HUDEP-2 (cell line): ENCODE measurements around the gene PACRG.

ENCODE experiments used
- DNase-seq, 76 experiments: peaks; one replicate each; lab custom pipeline; 2025; ENCODE audit not compliant: unreplicated experiment in 76 of 76; lab: John Stamatoyannopoulos, UW

Gene PACRG

DNA sequence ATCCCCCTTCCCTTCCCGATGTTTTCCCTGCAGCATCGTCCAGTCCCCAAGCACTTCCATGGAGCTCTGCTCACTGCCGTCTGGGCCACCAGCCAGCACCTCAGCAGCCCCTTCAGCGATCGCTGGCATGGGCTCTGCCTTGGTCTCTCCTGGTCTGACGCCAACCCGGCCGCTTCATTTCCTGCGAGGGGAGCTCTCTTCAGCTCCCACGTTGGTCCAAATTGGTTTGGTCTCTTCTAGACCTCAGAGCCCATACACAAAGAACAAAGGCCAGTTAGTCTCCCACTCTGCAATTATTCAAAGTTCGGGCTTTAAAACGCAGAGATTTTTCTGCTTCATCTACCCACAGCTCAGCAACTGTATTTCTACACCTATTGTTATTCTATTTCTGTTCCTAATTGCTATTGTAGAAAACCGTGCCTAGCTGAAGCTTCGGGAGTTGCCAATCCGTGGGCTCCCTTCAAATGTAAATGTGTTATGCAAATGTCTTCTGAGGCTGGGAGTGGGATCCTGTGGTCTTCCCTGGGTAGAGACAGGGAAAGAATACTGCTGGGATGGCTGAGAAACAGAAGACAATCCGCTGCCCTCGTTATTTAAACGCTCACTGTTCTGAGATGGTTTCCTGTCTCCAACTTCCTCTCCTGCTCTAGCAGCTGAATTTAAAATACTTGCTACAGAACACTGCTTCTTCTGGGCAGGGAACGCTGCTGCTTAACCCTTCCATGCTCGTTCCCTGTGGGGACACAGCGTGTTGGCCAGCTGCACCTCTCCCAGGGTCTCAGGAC is 532.5 kb downstream of the PACRG start:
- DNase-seq = no peak

- no peak for DNase-seq
Measured at GRCh38 chr6:163260911-163261310, 533.1 kb downstream of the PACRG start.

- DNase-seq = no peak
Measured at GRCh38 chr6:163261361-163261760, 533.6 kb downstream of the PACRG start.

DNA sequence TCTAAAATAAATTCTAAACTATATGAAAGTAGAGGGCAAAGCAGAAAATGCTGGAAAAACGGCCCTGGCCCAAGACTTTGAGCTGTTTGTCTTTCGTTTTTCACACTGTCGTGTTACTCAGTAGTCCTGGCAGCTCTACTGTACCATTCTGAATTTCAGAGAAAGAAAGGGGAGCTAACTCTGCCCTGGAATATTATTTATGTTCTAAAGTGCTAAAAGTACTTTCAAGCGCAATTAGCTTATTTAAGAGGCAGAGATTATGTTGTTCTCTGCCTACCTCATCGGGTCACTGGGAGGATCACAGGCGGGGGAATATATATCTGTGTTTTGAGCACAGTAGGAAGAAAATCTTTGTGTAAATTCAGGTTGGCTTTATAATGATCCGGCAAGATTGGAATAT is 534.3 kb downstream of the PACRG start:
- no peak for DNase-seq

GRCh38 chr6:163263196-163263595 is 535.4 kb downstream of the PACRG start:
- DNase-seq = no peak

GRCh38 chr6:163263998-163264661 is 536.4 kb downstream of the PACRG start:
- no peak for DNase-seq

DNA sequence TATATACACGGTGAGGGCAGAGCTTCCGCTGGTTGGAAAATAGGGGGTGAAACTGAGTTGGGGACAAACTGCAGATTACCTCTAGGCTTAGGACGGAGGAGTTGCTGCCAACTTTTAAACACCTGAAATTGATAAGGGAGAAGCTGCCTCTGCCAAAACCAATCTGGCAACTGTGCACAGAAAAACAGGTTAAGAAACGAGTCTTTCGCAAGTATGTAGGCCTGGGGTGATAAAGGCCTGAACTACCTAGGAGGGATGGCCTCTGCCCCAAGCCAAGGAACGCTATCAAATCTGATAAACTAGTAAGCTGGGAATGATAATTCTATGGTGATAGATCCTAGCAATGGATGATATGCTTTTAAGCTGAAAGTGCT is 536.9 kb downstream of the PACRG start:
- no peak for DNase-seq

DNA sequence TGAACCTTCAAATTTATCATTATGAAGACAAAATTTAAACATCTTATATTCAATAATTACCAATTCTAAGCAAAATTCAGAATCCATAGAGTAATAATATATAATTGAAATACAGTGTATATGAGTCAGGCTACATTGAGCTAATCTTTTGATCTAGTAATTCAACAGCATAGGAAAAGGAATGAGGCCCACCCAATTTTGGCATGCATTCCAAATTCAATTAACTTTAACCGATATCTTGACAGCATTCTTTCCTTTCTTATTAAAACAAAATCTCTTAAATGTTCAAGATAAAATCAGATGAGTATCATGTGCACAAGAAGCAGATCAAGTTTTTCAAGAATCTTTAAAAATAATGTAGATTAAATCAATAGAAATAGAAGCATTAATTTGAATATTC is 553.9 kb downstream of the PACRG start:
- no peak for DNase-seq

- DNase-seq = no peak
Measured at GRCh38 chr6:163282672-163283071, 554.9 kb downstream of the PACRG start.

GRCh38 chr6:163284151-163284550 is 556.4 kb downstream of the PACRG start:
- DNase-seq = no peak

DNA sequence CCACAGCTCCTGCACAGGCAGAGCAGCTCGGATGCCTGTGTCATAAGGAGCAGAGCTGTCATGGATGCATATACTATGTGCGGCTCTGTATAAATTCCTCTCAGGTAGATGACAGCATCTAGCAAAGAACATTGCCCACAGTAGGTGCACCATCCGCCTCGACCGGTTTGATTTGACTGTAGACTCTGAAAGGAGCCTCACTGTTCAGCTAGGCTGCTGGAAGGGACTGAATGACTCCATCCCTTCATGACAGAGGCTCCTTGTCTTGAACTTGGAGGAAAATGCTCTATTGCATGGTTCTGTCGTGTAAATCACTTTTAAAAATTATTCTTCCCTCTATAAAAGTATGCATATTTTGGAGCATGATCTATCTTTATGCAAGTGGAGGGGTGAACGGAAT is 557.9 kb downstream of the PACRG start:
- no peak for DNase-seq

DNA sequence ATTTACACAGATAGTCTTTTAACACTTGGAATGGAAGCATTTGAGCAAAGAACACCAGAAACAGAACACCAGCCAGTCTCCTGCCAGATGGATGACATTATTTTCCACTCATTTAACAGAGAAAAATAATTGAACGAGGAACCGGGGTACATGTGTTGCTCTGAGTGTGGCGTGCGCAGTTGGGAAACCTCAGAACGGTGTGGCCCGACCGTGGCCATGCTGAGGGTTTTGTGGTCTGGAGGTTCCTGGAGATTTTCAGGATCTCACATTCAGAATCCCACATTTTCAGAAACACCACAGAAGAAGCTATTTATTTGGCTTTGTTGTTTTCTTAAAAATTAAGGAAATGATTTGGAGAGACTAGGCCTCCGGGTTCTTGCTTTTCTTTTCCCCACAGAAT is 559.9 kb downstream of the PACRG start:
- DNase-seq = no peak

DNA sequence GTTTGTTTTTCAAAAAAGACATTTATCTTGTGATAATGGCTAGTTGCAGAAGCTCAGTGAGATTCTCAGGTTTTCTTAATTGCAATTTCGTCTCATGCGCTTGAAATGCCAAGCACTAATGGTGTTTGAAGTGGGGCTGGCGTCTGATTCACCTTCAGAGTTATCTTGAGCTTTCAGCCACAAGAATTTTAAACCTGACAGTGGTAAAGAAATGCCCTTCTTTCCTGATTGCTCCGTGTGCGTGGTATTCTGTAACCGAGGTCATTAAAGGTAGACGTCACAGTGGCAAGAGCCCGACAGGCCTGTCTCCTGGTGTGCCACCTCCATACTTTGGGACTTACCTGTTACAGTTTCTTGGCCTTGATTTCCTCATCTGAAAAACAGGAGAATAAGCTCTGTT is 560.3 kb downstream of the PACRG start:
- DNase-seq = no peak

GRCh38 chr6:163288915-163289314 is 561.1 kb downstream of the PACRG start:
- DNase-seq = no peak

- DNase-seq = no peak
Measured at GRCh38 chr6:163289447-163289846, 561.7 kb downstream of the PACRG start.

- no peak for DNase-seq
Measured at GRCh38 chr6:163290545-163291274, 562.9 kb downstream of the PACRG start.

GRCh38 chr6:163291622-163292021 is 563.8 kb downstream of the PACRG start:
- no peak for DNase-seq

GRCh38 chr6:163293286-163293685 is 565.5 kb downstream of the PACRG start:
- no peak for DNase-seq

GRCh38 chr6:163294734-163295133 is 567.0 kb downstream of the PACRG start:
- no peak for DNase-seq

DNA sequence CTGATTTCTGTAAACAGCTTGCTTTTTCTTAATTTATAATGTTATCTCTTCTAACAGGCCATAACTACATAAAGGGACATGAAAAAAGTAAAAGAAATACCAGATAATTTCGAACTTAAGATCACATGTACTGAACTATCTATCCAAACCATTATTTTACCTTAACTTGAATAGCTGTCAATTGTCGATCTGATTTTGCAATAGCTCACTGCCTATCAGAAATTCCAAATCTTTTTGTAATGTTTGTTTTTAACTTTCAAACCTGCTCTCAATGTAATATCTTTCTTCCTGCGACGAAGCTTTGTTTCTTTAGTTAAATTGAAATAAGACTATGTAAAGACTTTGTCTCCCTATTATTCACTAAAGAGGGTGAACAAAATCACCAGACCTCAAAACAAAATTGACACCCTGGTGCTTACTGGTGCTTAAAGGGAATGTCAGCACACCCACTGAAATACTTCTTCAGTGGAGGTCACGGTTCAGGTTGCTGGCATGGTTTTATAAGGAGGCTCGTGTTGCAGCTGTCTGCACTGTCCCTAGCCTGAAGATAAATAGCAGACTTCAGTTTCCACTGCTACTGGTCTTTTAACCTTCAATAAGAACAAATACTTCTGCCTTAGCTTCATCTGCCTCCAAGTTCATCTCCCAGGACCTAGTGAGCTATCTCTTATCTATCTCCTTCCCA is 569.2 kb downstream of the PACRG start:
- DNase-seq = no peak
